ENCODE results near the gene SNF8. TPM values are rescaled to one million over a fixed set of nuclear protein-coding genes. Genes with fewer than 3 reads are reported as not detected.

SNF8 gene
- total and polyA plus RNA-seq, 2 of the 4 experiments (the other 2 are of a cell fraction): 171 to 181 TPM

GRCh38 chr17:48904428-48904827, 40.2 kb downstream of the SNF8 start:
- CTCF ChIA-PET: no interaction called here

More at GRCh38 chr17:48904428-48904827, 40.2 kb downstream of the SNF8 start:
- H4K91ac ChIP-seq (ENCODE audit: insufficient read depth, low read depth, low read length): no peak overlapping the region
- no peak overlapping the region for H2BK15ac ChIP-seq (ENCODE audit: low read depth, low read length)
- H3K4me3 ChIP-seq (ENCODE audit: insufficient read depth, low read depth, low read length): no peak overlapping the region
- H3K9me3 ChIP-seq (ENCODE audit: control insufficient read depth, insufficient read depth, low read length): no peaks in the 10 kb centered on the region
- no CpG with 5 or more reads among the region's 7 CpGs for WGBS, 2 experiments (ENCODE audit: extremely low coverage in 2 of 2, insufficient read length in 1 of 2)
- H4K20me1 ChIP-seq (ENCODE audit: insufficient read depth, low read length): peaks cover 5% of the 10 kb centered on the region; the same call in 1 of the 2 replicates
- H2AFZ ChIP-seq (replicated peaks; ENCODE audit: low read length, poor library complexity): no peak overlapping the region
- H3K18ac ChIP-seq (ENCODE audit: low read depth, low read length): no peak overlapping the region
- intact Hi-C loops (cut with micrococcal nuclease) (no loop called here), dilution Hi-C loops (cut with HindIII; ENCODE audit: low sequenced_read_pairs, unreplicated experiment) (loop anchor here (25.0 kb wide), 1 partner anchor 133 kb away; no protein-coding TSS in a partner anchor), in situ Hi-C loops (cut with MboI; ENCODE audit: low sequenced_read_pairs) (no loop called here)
- H3K9me1 ChIP-seq (ENCODE audit: insufficient read depth, low read length): peaks cover 3% of the 10 kb centered on the region; the same call in 1 of the 2 replicates
- no peak for DNase-seq
- POLR2A ChIA-PET (ENCODE audit: unreplicated experiment): no interaction called here
- no peak overlapping the region for H2BK5ac ChIP-seq (ENCODE audit: low read depth, low read length, poor library complexity, severe bottlenecking)
- no peak overlapping the region for H2AK9ac ChIP-seq (replicated peaks; ENCODE audit: low read depth, low read length, poor library complexity)
- H3K27ac ChIP-seq (ENCODE audit: insufficient read depth, low read length): no peak overlapping the region
- H3K56ac ChIP-seq (ENCODE audit: extremely low read depth, insufficient read depth, low read length): no peak overlapping the region
- no peak for ATAC-seq (ENCODE audit: low read depth)
- H3K14ac ChIP-seq (replicated peaks; ENCODE audit: low read depth, low read length): no peak overlapping the region
- BruUV-seq (replicated peaks): no TSS peak
- H3K4me2 ChIP-seq (ENCODE audit: low read depth, low read length): no peak overlapping the region
- H3K36me3 ChIP-seq (ENCODE audit: control insufficient read depth, insufficient read depth, low read length): no peaks in the 10 kb centered on the region
- H3K9ac ChIP-seq (ENCODE audit: low read depth, low read length): no peak overlapping the region
- no peak overlapping the region for H2BK20ac ChIP-seq (ENCODE audit: low read depth, low read length)
- no peaks in the 10 kb centered on the region for H3K27me3 ChIP-seq (ENCODE audit: control insufficient read depth, insufficient read depth, low read length)
- TF ChIP-seq MXI1 (IDR thresholded peaks at IDR 0.05; ENCODE audit: borderline replicate concordance, low read depth, low read length): no peak
- H2BK120ac ChIP-seq (ENCODE audit: low read depth, low read length): no peak overlapping the region
- H2AK5ac ChIP-seq (ENCODE audit: low read depth, low read length): no peak overlapping the region
- no peak overlapping the region for H4K5ac ChIP-seq (ENCODE audit: low read depth, low read length)
- H3K79me1 ChIP-seq (ENCODE audit: low read depth in 1 of 2, low read length in 2 of 2): peaks cover 5 to 13% of the 10 kb centered on the region in 2 experiments; a peak in 2 of 4 replicates
- no peak overlapping the region for H3K23ac ChIP-seq (ENCODE audit: low read depth, low read length)
- no peak overlapping the region for H3K4ac ChIP-seq (ENCODE audit: low read depth, low read length)
- H4K8ac ChIP-seq (ENCODE audit: low read depth in 2 of 2, low read length in 2 of 2): no peak overlapping the region
- H3K4me1 ChIP-seq (ENCODE audit: control insufficient read depth, insufficient read depth, low read length): peaks cover 3% of the 10 kb centered on the region
